Measurements from ENCODE around the gene LRP1. TPM values are rescaled to one million over a fixed set of nuclear protein-coding genes. Genes with fewer than 3 reads are reported as not detected.

The LRP1 gene
- total RNA-seq, 1 donor from 2014 or later: 261 TPM

- H3K36me3 ChIP-seq: peaks cover 1% of the 10 kb centered on the region
- no peaks in the 10 kb centered on the region for H3K27me3 ChIP-seq
- no peak overlapping the region for H3K4me3 ChIP-seq
- TF ChIP-seq CTCF (IDR thresholded peaks at IDR 0.05): no peak
- no peaks in the 10 kb centered on the region for H3K4me1 ChIP-seq
- DNase-seq: no peak
- ATAC-seq: no peak
- H3K9me3 ChIP-seq: no peaks in the 10 kb centered on the region
- intact Hi-C loops (cut with DNase I): no loop called here
- no peak overlapping the region for H3K27ac ChIP-seq
These were observed 122.3 kb downstream of the LRP1 start for GRCh38 chr12:57250541-57250940.

- ATAC-seq (no peak), DNase-seq (no peak)
- intact Hi-C loops (cut with DNase I): no loop called here
- Histone ChIP-seq H3K27me3 (no peaks in the 10 kb centered on the region), H3K9me3 (no peaks in the 10 kb centered on the region), H3K4me3 (no peak within 1 kb of the TSS), H3K36me3 (peaks cover 6% of the 10 kb centered on the region), H3K27ac (no peak within 1 kb of the TSS), H3K4me1 (no peaks in the 10 kb centered on the region)
- no peak for TF ChIP-seq CTCF (IDR thresholded peaks at IDR 0.05)
These were observed 122.7 kb downstream of the LRP1 start, which contains the start of gene STAC3 for GRCh38 chr12:57250956-57251355. TSS of gene STAC3 (minus strand) at chr12:57251187. CDS start at chr12:57249636, 1,551 bp downstream.

- intact Hi-C loops (cut with DNase I): no loop called here
- Histone ChIP-seq H3K4me3 (no peak overlapping the region), H3K27ac (no peak overlapping the region), H3K9me3 (no peaks in the 10 kb centered on the region), H3K27me3 (no peaks in the 10 kb centered on the region), H3K4me1 (no peaks in the 10 kb centered on the region), H3K36me3 (peaks cover 43% of the 10 kb centered on the region)
- TF ChIP-seq CTCF (IDR thresholded peaks at IDR 0.05): no peak
- no peak for DNase-seq
- peak; percentile 15 for ATAC-seq
These were observed 126.4 kb downstream of the LRP1 start for GRCh38 chr12:57254506-57255280.

GRCh38 chr12:57255916-57256315 is 127.6 kb downstream of the LRP1 start:
- peaks cover 55% of the 10 kb centered on the region for H3K36me3 ChIP-seq
- TF ChIP-seq CTCF (IDR thresholded peaks at IDR 0.05): no peak
- DNase-seq: no peak
- no peak for ATAC-seq
- H3K27ac ChIP-seq: no peak overlapping the region
- no peak overlapping the region for H3K4me3 ChIP-seq
- intact Hi-C loops (cut with DNase I): no loop called here
- H3K27me3 ChIP-seq: no peaks in the 10 kb centered on the region
- no peaks in the 10 kb centered on the region for H3K4me1 ChIP-seq
- no peaks in the 10 kb centered on the region for H3K9me3 ChIP-seq

- H3K27me3 ChIP-seq: no peaks in the 10 kb centered on the region
- no peaks in the 10 kb centered on the region for H3K9me3 ChIP-seq
- H3K4me1 ChIP-seq: no peaks in the 10 kb centered on the region
- DNase-seq: no peak
- H3K36me3 ChIP-seq: peaks cover 66% of the 10 kb centered on the region
- intact Hi-C loops (cut with DNase I): no loop called here
- ATAC-seq: no peak
- no peak for TF ChIP-seq CTCF (IDR thresholded peaks at IDR 0.05)
- no peak overlapping the region for H3K4me3 ChIP-seq
- H3K27ac ChIP-seq: no peak overlapping the region
These were observed 131.0 kb downstream of the LRP1 start for GRCh38 chr12:57258977-57259970.

All from upper lobe of right lung (tissue), 1 donor.